ENCODE results near the gene ZC3H8. TPM values are rescaled to one million over a fixed set of nuclear protein-coding genes. Genes with fewer than 3 reads are reported as not detected.
A peak's percentile ranks its signal among the peaks of the same experiment; 100 is the strongest.

ZC3H8 gene
- total and polyA plus RNA-seq, 2 donors (not counting 3 experiments of a cell fraction or from before 2014, with no cell fraction given) = 0.95 to 7.1 TPM

- Histone ChIP-seq H3K27ac (ENCODE audit: insufficient read depth, low read depth, low read length) (no peak overlapping the region), H3K4me1 (ENCODE audit: control insufficient read depth, extremely low read depth, insufficient read depth, low read length) (peaks cover 7% of the 10 kb centered on the region), H4K20me1 (replicated peaks; ENCODE audit: control insufficient read depth, extremely low read depth, insufficient read depth, low read length) (no peaks in the 10 kb centered on the region), H3K27me3 (ENCODE audit: control insufficient read depth in 2 of 2, insufficient read depth in 2 of 2, low read length in 2 of 2) (no peaks in the 10 kb centered on the region), H3K4me3 (replicated peaks in 1 of 3; ENCODE audit: insufficient read depth in 1 of 3, low read depth in 1 of 3, low read length in 3 of 3) (no peak overlapping the region), H3K9ac (replicated peaks; ENCODE audit: extremely low read depth, insufficient read depth, low read length) (no peak overlapping the region), H3K4me2 (ENCODE audit: insufficient read depth, low read length) (peak overlapping the region; percentile 12), H3K9me1 (replicated peaks; ENCODE audit: control insufficient read depth, extremely low read depth, insufficient read depth, low read length) (no peaks in the 10 kb centered on the region), H2AFZ (ENCODE audit: low read depth, low read length) (peak overlapping the region; percentile 90), H3K36me3 (ENCODE audit: control insufficient read depth in 2 of 2, extremely low read depth in 1 of 2, insufficient read depth in 2 of 2, low read length in 2 of 2) (no peaks in the 10 kb centered on the region), H3K9me3 (replicated peaks; ENCODE audit: control insufficient read depth, insufficient read depth, low read length) (no peaks in the 10 kb centered on the region), H3K79me2 (ENCODE audit: control insufficient read depth, insufficient read depth, low read length) (no peaks in the 10 kb centered on the region)
- ChIA-PET CTCF (interaction anchor here (0.6 to 2.9 kb wide), 19 partner anchors 9 to 284 kb away, joined by 3 to 26 read pairs (median 4); partner anchors contain the start of gene RGPD8), POLR2A (no interaction called here)
- DNase-seq (ENCODE audit: low read depth, low spot score) (peak; percentile 83), FAIRE-seq (peak; percentile 87)
- dilution Hi-C loops (cut with MboI; ENCODE audit: extremely low pct_ligation_motif_present, low sequenced_read_pairs) (no loop called here), intact Hi-C loops (cut with micrococcal nuclease) (loop anchor here (5.0 kb wide), 5 partner anchors 122 to 372 kb away; partner anchors contain the start of genes FBLN7, RGPD8 and TMEM87B)
- BruUV-seq (replicated peaks) = no TSS peak
- TF ChIP-seq CTCF (IDR thresholded peaks at IDR 0.05; ENCODE audit: extremely low read depth in 1 of 2, insufficient read depth in 1 of 2, low read depth in 1 of 2, low read length in 2 of 2) = peak; percentile 95 to 97
- TF ChIP-seq MYC (IDR thresholded peaks at IDR 0.05; ENCODE audit: low read depth, low read length) = no peak
Measured at GRCh38 chr2:112259509-112260294, 4.9 kb upstream of the ZC3H8 start.

- dilution Hi-C loops (cut with MboI; ENCODE audit: extremely low pct_ligation_motif_present, low sequenced_read_pairs) (no loop called here), intact Hi-C loops (cut with micrococcal nuclease) (loop anchor here (5.0 kb wide), 5 partner anchors 120 to 370 kb away; partner anchors contain the start of genes FBLN7, RGPD8 and TMEM87B)
- CTCF ChIA-PET = no interaction called here
- POLR2A ChIA-PET = no interaction called here
- no peak overlapping the region for H3K4me3 ChIP-seq (replicated peaks in 1 of 3; ENCODE audit: insufficient read depth in 1 of 3, low read depth in 1 of 3, low read length in 3 of 3)
- H3K9me1 ChIP-seq (replicated peaks; ENCODE audit: control insufficient read depth, extremely low read depth, insufficient read depth, low read length) = no peaks in the 10 kb centered on the region
- H2AFZ ChIP-seq (ENCODE audit: low read depth, low read length) = peak overlapping the region; percentile 58
- no peak overlapping the region for H3K27ac ChIP-seq (ENCODE audit: insufficient read depth, low read depth, low read length)
- no peak overlapping the region for H3K9ac ChIP-seq (replicated peaks; ENCODE audit: extremely low read depth, insufficient read depth, low read length)
- no TSS peak for BruUV-seq (replicated peaks)
- H3K4me2 ChIP-seq (ENCODE audit: insufficient read depth, low read length) = no peak overlapping the region
- H3K9me3 ChIP-seq (replicated peaks; ENCODE audit: control insufficient read depth, insufficient read depth, low read length) = no peaks in the 10 kb centered on the region
- H4K20me1 ChIP-seq (replicated peaks; ENCODE audit: control insufficient read depth, extremely low read depth, insufficient read depth, low read length) = no peaks in the 10 kb centered on the region
- H3K4me1 ChIP-seq (ENCODE audit: control insufficient read depth, extremely low read depth, insufficient read depth, low read length) = peaks cover 13% of the 10 kb centered on the region
- peaks cover 6% of the 10 kb centered on the region for H3K79me2 ChIP-seq (ENCODE audit: control insufficient read depth, insufficient read depth, low read length)
- no peak for DNase-seq (ENCODE audit: low read depth, low spot score)
- no peaks in the 10 kb centered on the region for H3K36me3 ChIP-seq (ENCODE audit: control insufficient read depth in 2 of 2, extremely low read depth in 1 of 2, insufficient read depth in 2 of 2, low read length in 2 of 2)
- no peaks in the 10 kb centered on the region for H3K27me3 ChIP-seq (ENCODE audit: control insufficient read depth in 2 of 2, insufficient read depth in 2 of 2, low read length in 2 of 2)
- TF ChIP-seq FOS (IDR thresholded peaks at IDR 0.05; ENCODE audit: borderline replicate concordance, insufficient read depth, low read length) = peak; percentile 47
- TF ChIP-seq EZH2 (IDR thresholded peaks at IDR 0.05; ENCODE audit: borderline replicate concordance, low read depth, low read length, severe bottlenecking) = no peak
- FAIRE-seq = no peak
Measured at GRCh38 chr2:112257575-112257974, 2.7 kb upstream of the ZC3H8 start.
